GM19043 (cell line): ENCODE measurements around the gene SCAMP3.
"Not testable (repeated sequence)": the region's sequence is repeated elsewhere in the genome, so short reads cannot be mapped to it uniquely, and the experiment has no call there.

ENCODE experiments used
- ATAC-seq: cut with Tn5 transposase; IDR thresholded peaks from one replicate; pipeline ENCODE4 v1.9.1; 2021; ENCODE audit warnings: low read depth; ENCODE audit not compliant: unreplicated experiment

The SCAMP3 gene

GRCh38 chr1:155261852-155262673, at the start of gene SCAMP3:
Gene SCAMP3 (minus strand): TSS chr1:155262360. CDS start chr1:155262151, 209 bp downstream.
- ATAC-seq = peak; percentile 97

- no peak for ATAC-seq
Observed at GRCh38 chr1:155309423-155310021, 47.4 kb upstream of the SCAMP3 start.

GRCh38 chr1:155308493-155309422, 46.6 kb upstream of the SCAMP3 start, which contains the start of gene FDPS:
Gene FDPS (plus strand): TSS chr1:155308866. CDS start chr1:155309790, 924 bp downstream.
- ATAC-seq = peak; percentile 93

GRCh38 chr1:155307247-155307740, 45.1 kb upstream of the SCAMP3 start:
- no peak for ATAC-seq

GRCh38 chr1:155305881-155306391, 43.8 kb upstream of the SCAMP3 start:
- no peak for ATAC-seq

- ATAC-seq = no peak
Observed at GRCh38 chr1:155304558-155305063, 42.5 kb upstream of the SCAMP3 start.

- no peak for ATAC-seq
Observed at GRCh38 chr1:155301342-155301841, 39.2 kb upstream of the SCAMP3 start, which contains the start of gene PKLR. Gene PKLR (minus strand): TSS chr1:155301438. CDS start chr1:155301395, 43 bp downstream.

GRCh38 chr1:155300553-155301329, 38.6 kb upstream of the SCAMP3 start:
- no peak for ATAC-seq

GRCh38 chr1:155300024-155300423, 37.9 kb upstream of the SCAMP3 start:
- no peak for ATAC-seq

GRCh38 chr1:155297384-155297783, 35.2 kb upstream of the SCAMP3 start:
- ATAC-seq = no peak

- ATAC-seq = no peak
Observed at GRCh38 chr1:155296661-155297060, 34.5 kb upstream of the SCAMP3 start.

- no peak for ATAC-seq
Observed at GRCh38 chr1:155295942-155296267, 33.7 kb upstream of the SCAMP3 start.

- no peak for ATAC-seq
Observed at GRCh38 chr1:155295183-155295941, 33.2 kb upstream of the SCAMP3 start.

GRCh38 chr1:155294520-155295182, 32.5 kb upstream of the SCAMP3 start:
- ATAC-seq = no peak

- ATAC-seq = no peak
Observed at GRCh38 chr1:155293086-155293749, 31.1 kb upstream of the SCAMP3 start.

- ATAC-seq = not testable (repeated sequence)
Observed at GRCh38 chr1:155291006-155291405, 28.8 kb upstream of the SCAMP3 start.

- no peak for ATAC-seq
Observed at GRCh38 chr1:155287987-155288543, 25.9 kb upstream of the SCAMP3 start.
